Gastrocnemius medialis (tissue), 4 donors: ENCODE data around the gene DCHS2.

ENCODE experiments used
- POLR2A ChIP-seq, 2 donors: fragments of 450-650 bp; IDR thresholded peaks; one replicate each; pipeline ENCODE4 v1.6.1; 2017; ENCODE audit warnings: antibody characterized with exemption in 2 of 2, mild to moderate bottlenecking in 2 of 2, moderate library complexity in 2 of 2
- TF ChIP-seq, protein P1 (sequence below), 5 experiments: fragments of 450-650 bp in 3 of 5; fragments of 200-600 bp in 2 of 5; sonication (generic) in 2 of 5; IDR thresholded peaks in 4 of 5; conservative IDR thresholded peaks in 1 of 5; 1 replicate in 4 of 5; 2 replicates in 1 of 5; pipeline ENCODE4 v1.5.1; 2016 to 2019; ENCODE audit warnings: antibody characterized with exemption in 5 of 5, mild to moderate bottlenecking in 3 of 5, moderate library complexity in 3 of 5

GRCh38 chr4:154511981-154512380 lies 20.4 kb upstream of the DCHS2 start:
- TF ChIP-seq, protein P1, sequence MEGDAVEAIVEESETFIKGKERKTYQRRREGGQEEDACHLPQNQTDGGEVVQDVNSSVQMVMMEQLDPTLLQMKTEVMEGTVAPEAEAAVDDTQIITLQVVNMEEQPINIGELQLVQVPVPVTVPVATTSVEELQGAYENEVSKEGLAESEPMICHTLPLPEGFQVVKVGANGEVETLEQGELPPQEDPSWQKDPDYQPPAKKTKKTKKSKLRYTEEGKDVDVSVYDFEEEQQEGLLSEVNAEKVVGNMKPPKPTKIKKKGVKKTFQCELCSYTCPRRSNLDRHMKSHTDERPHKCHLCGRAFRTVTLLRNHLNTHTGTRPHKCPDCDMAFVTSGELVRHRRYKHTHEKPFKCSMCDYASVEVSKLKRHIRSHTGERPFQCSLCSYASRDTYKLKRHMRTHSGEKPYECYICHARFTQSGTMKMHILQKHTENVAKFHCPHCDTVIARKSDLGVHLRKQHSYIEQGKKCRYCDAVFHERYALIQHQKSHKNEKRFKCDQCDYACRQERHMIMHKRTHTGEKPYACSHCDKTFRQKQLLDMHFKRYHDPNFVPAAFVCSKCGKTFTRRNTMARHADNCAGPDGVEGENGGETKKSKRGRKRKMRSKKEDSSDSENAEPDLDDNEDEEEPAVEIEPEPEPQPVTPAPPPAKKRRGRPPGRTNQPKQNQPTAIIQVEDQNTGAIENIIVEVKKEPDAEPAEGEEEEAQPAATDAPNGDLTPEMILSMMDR (IDR thresholded peaks at IDR 0.05 in 4 of 5, conservative IDR thresholded peaks at IDR 0.05 in 1 of 5) = no peak
- TF ChIP-seq POLR2A (IDR thresholded peaks at IDR 0.05) = no peak
